ENCODE results near the gene CD3D. TPM values are rescaled to one million over a fixed set of nuclear protein-coding genes. Genes with fewer than 3 reads are reported as not detected.
A peak's percentile ranks its signal among the peaks of the same experiment; 100 is the strongest.

CD3D gene
- total RNA-seq, 2 experiments from 2014 or later, result 489 to 557 TPM

DNA sequence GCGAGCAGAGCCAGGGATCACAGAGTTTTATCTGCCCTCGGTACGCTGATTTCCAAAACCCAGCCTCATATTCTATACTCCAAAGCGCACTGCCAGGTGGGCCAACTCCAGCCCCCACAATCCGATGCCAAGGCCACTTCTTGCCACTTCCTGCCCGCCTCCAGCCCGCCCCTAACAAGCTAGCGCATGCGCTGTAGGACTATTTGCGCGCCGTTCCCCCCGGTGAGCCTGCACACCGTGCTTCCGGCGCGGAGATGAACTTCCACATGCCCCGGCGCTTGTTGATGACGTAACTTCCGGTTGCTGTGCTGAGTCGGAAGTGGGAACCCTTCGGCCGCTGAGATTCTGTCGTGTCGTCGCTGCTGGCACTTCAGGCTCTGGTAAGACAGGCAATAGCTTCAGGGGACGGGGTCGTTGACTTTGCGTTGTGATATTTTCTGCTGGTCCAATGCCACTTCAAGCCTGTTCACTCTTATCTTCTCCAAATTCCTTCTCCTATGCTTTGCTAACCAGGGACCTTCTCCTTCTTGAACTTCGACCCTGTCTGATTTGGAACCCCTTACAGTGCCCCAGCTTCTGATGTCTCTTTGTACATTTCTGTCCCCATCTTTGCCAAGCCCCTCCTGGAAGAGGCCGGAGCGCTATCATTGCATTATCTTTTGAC, 16.9 kb upstream of the CD3D start, which contains the start of gene UBE4A:
TSS of gene UBE4A (plus strand) at position 306 of the 664 bp plus-strand sequence. CDS start 5,481 bp downstream, outside the sequence.
- ChIA-PET CTCF (interaction anchor here (0.5 to 1.4 kb wide), 6 partner anchors 12 to 188 kb away, joined by 3 to 5 read pairs (median 4); partner anchors contain the start of gene CD3D), POLR2A (interaction anchor here (0.5 kb wide), 1 partner anchor 575 kb away, joined by 3 read pairs; no protein-coding TSS in a partner anchor)
- peak; percentile 98 for DNase-seq
- Mint-ChIP-seq H3K27ac (peak within 1 kb of the TSS; percentile 96), H3K4me1 (peaks cover 46% of the 10 kb centered on the region), H3K9me3 (no peaks in the 10 kb centered on the region), H3K36me3 (ENCODE audit: low read depth) (peaks cover 26% of the 10 kb centered on the region), H3K27me3 (no peaks in the 10 kb centered on the region), H3K4me3 (peak within 1 kb of the TSS; percentile 98)

DNA sequence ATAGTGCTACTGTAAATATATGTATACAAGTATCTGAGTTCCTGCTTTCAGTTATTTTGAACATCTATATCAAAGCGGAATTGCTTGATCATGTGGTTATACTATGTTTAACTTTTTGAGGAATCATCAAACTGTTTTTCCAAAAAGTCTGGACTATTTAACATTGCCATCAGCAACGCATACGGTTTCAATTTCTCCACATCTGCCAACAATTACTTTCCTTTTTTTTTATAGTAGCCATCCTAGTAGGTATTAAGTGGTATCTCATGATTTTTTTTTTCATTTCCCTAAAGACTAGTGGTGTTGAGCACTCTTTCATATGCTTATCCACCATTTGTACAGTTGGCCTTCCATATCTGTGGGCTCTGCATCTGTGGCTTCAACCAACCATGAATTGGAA, 15.6 kb upstream of the CD3D start:
- Mint-ChIP-seq H3K4me3 (no peak overlapping the region), H3K27me3 (no peaks in the 10 kb centered on the region), H3K27ac (no peak overlapping the region), H3K36me3 (ENCODE audit: low read depth) (peaks cover 29% of the 10 kb centered on the region), H3K4me1 (peaks cover 46% of the 10 kb centered on the region), H3K9me3 (no peaks in the 10 kb centered on the region)
- CTCF ChIA-PET, result interaction anchor here (1.6 kb wide), 1 partner anchor 19 kb away, joined by 3 read pairs; no protein-coding TSS in a partner anchor
- POLR2A ChIA-PET, result no interaction called here
- DNase-seq, result no peak

DNA sequence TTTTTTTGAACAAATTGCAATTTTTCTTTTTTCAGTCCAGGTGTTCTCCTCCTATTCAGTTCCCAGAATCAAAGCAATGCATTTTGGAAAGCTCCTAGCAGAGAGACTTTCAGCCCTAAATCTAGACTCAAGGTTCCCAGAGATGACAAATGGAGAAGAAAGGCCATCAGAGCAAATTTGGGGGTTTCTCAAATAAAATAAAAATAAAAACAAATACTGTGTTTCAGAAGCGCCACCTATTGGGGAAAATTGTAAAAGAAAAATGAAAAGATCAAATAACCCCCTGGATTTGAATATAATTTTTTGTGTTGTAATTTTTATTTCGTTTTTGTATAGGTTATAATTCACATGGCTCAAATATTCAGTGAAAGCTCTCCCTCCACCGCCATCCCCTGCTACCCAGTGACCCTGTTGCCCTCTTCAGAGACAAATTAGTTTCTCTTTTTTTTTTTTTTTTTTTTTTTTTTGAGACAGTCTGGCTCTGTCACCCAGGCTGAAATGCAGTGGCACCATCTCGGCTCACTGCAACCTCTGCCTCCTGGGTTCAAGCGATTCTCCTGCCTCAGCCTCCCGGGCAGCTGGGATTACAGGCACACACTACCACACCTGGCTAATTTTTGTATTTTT, 10.7 kb upstream of the CD3D start:
- peaks cover 55% of the 10 kb centered on the region for H3K36me3 Mint-ChIP-seq (ENCODE audit: low read depth)
- peaks cover 34% of the 10 kb centered on the region for H3K4me1 Mint-ChIP-seq
- H3K9me3 Mint-ChIP-seq, result no peaks in the 10 kb centered on the region
- peak overlapping the region; percentile 62 for H3K27ac Mint-ChIP-seq
- no peaks in the 10 kb centered on the region for H3K27me3 Mint-ChIP-seq
- CTCF ChIA-PET, result interaction anchor here (0.6 to 1.4 kb wide), 3 partner anchors 11 to 290 kb away, joined by 3 to 5 read pairs (median 3); no protein-coding TSS in a partner anchor
- no peak overlapping the region for H3K4me3 Mint-ChIP-seq
- DNase-seq, result peak; percentile 11
- POLR2A ChIA-PET, result no interaction called here

DNA sequence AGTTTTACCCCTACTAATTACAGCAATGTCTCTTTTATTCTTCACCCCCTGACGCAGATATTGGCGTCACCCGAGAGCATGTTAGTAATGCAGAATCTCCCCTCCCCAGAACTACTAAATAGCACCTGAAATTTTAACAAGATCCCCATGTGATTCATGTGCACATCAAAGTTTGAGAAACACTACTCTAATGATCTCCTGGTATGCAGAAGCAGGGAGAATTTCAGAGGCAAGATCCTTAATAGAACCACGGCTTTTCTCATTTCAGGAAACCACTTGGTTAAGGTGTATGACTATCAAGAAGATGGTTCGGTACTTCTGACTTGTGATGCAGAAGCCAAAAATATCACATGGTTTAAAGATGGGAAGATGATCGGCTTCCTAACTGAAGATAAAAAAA, 7.0 kb upstream of the CD3D start:
- ChIA-PET CTCF (no interaction called here), POLR2A (no interaction called here)
- H3K36me3 Mint-ChIP-seq (ENCODE audit: low read depth), result peaks cover 82% of the 10 kb centered on the region

DNA sequence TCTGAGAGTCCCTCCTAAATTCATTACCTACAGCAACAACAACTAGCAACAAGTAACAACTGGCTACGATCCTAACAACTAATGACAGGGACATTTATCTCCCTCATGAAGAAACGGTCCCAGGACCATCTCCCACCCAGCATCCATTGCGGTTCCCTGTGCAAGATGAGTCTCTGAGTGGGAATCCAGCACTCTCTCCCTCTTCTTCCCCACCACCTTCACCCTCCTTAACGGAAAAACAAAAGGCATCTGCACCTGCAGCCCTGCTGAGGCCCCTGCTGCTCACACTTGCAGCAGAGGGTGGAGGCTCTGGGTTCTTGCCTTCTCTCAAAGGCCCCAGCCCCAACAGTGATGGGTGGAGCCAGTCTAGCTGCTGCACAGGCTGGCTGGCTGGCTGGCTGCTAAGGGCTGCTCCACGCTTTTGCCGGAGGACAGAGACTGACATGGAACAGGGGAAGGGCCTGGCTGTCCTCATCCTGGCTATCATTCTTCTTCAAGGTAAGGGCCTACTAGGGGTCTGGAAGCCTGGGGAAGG, 1.5 kb upstream of the CD3D start, which contains the start of gene CD3G:
TSS of gene CD3G (plus strand) at position 364 of the 535 bp plus-strand sequence. CDS start at position 444, 80 bp downstream.
- H3K36me3 Mint-ChIP-seq (ENCODE audit: low read depth), result peaks cover 72% of the 10 kb centered on the region
- POLR2A ChIA-PET, result interaction anchor here (0.6 kb wide), 2 partner anchors 37 to 172 kb away, joined by 3 read pairs; no protein-coding TSS in a partner anchor

More for the DNA sequence above, 7.0 kb upstream of the CD3D start:
- Mint-ChIP-seq H3K27me3 (no peaks in the 10 kb centered on the region), H3K4me1 (peaks cover 59% of the 10 kb centered on the region), H3K27ac (peak overlapping the region; percentile 51), H3K4me3 (no peak overlapping the region), H3K9me3 (no peaks in the 10 kb centered on the region)
- DNase-seq, result no peak

DNA sequence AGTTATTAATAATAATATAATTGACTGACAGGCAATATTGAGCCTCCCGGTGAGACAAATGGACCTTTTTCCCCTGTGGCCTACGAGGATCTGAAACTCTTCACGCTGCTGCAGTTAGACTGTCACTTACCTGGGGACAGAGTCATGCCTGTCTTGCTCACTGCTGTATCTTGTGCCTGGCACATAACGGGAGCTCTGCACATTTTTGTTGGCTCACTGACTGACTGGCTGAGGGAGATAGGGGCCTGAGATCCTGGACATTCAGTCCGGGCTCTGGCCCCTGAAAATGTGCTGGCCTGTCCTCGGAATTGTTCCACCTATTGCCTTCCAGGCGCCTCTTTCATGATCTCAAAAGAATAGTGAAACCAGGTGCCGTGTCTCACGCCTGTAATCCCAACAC, 743 bp upstream of the CD3D start:
- DNase-seq, result no peak
- peaks cover 72% of the 10 kb centered on the region for H3K36me3 Mint-ChIP-seq (ENCODE audit: low read depth)
- ChIA-PET POLR2A (interaction anchor here (1.3 to 2.2 kb wide), 2 partner anchors 32 to 38 kb away, joined by 4 to 17 read pairs; partner anchors contain the start of gene CD3E), CTCF (interaction anchor here (0.8 to 5.6 kb wide), 8 partner anchors 22 to 145 kb away, joined by 3 to 24 read pairs (median 4); partner anchors contain the start of genes CD3E and JAML)
- peaks cover 63% of the 10 kb centered on the region for H3K4me1 Mint-ChIP-seq
- peak overlapping the region; percentile 94 for H3K4me3 Mint-ChIP-seq
- H3K9me3 Mint-ChIP-seq, result no peaks in the 10 kb centered on the region
- H3K27ac Mint-ChIP-seq, result peak overlapping the region; percentile 98
- H3K27me3 Mint-ChIP-seq, result no peaks in the 10 kb centered on the region

More for the DNA sequence above, 1.5 kb upstream of the CD3D start, which contains the start of gene CD3G:
- no peaks in the 10 kb centered on the region for H3K9me3 Mint-ChIP-seq
- peaks cover 63% of the 10 kb centered on the region for H3K4me1 Mint-ChIP-seq
- peak; percentile 86 for DNase-seq
- peak within 1 kb of the TSS; percentile 98 for H3K27ac Mint-ChIP-seq
- H3K4me3 Mint-ChIP-seq, result peak within 1 kb of the TSS; percentile 94
- no peaks in the 10 kb centered on the region for H3K27me3 Mint-ChIP-seq
- CTCF ChIA-PET, result interaction anchor here (1.1 to 5.6 kb wide), 3 partner anchors 22 to 145 kb away, joined by 3 to 24 read pairs (median 4); no protein-coding TSS in a partner anchor

DNA sequence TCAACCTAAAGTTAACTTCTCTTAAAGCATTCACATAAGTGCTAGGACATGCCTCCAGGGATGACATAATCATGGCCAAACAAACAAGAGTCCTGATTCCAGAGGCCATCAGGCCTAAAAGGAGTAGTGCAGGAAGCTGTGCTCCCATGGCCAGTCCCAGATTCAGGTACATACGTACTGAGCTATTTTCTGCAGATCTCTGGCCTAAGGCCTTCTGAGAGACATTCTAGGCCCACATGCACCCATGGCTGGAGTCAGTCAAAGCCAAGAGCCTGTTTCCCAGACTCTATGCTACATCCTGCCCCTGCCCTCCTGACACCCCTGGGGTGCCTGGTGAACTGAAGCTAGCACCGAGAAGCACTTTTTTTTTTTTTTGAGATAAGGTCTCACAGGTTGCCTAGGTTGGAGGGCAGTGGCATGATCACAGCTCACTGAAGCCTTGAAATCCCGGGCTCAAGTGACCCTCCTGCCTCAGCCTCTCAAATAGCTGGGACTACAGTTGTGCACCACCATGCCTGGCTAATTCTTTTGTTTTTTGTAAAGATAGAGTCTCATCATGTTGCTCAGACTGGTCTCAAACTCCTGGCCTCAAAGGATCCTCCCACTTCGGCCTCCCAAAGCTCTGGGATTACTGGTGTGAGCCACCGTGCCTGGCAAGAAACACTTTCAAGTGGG, 553 bp downstream of the CD3D start:
- Mint-ChIP-seq H3K4me1 (peaks cover 59% of the 10 kb centered on the region), H3K27ac (peak overlapping the region; percentile 98), H3K27me3 (no peaks in the 10 kb centered on the region), H3K4me3 (peak overlapping the region; percentile 94), H3K36me3 (ENCODE audit: low read depth) (peaks cover 71% of the 10 kb centered on the region), H3K9me3 (no peaks in the 10 kb centered on the region)
- ChIA-PET CTCF (interaction anchor here (0.6 to 5.6 kb wide), 14 partner anchors 18 to 147 kb away, joined by 3 to 24 read pairs (median 4); partner anchors contain the start of genes CD3E, JAML and UBE4A), POLR2A (interaction anchor here (1.3 to 2.2 kb wide), 2 partner anchors 30 to 37 kb away, joined by 4 to 17 read pairs; partner anchors contain the start of gene CD3E)
- no peak for DNase-seq

DNA sequence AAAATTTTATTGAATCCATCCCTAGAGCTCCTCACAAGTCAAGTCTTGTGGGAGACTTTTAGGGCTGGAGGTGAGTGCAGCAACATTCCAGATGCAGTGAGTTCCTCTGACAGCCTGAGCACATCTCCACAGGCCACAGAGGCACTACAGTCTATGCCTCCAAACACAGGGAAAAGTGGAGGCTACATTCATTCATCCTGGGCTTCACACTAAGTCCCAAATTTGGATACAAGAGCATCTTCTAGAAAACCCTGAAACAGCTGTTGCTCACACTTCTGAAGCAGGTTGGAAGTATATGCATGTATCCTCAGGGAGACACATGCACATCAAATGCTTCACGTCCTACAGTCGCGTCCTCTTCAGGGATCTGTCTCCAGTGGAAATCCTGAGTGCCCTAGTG, 1.2 kb downstream of the CD3D start:
- H3K27ac Mint-ChIP-seq, result peak overlapping the region; percentile 98
- no peaks in the 10 kb centered on the region for H3K27me3 Mint-ChIP-seq
- peaks cover 71% of the 10 kb centered on the region for H3K36me3 Mint-ChIP-seq (ENCODE audit: low read depth)
- CTCF ChIA-PET, result interaction anchor here (0.6 to 5.6 kb wide), 6 partner anchors 28 to 143 kb away, joined by 3 to 24 read pairs (median 6); partner anchors contain the start of gene JAML
- no peaks in the 10 kb centered on the region for H3K9me3 Mint-ChIP-seq
- POLR2A ChIA-PET, result interaction anchor here (2.2 kb wide), 1 partner anchor 36 kb away, joined by 17 read pairs; the partner anchor contains the start of gene CD3E
- DNase-seq, result no peak
- peaks cover 57% of the 10 kb centered on the region for H3K4me1 Mint-ChIP-seq
- H3K4me3 Mint-ChIP-seq, result peak overlapping the region; percentile 94

DNA sequence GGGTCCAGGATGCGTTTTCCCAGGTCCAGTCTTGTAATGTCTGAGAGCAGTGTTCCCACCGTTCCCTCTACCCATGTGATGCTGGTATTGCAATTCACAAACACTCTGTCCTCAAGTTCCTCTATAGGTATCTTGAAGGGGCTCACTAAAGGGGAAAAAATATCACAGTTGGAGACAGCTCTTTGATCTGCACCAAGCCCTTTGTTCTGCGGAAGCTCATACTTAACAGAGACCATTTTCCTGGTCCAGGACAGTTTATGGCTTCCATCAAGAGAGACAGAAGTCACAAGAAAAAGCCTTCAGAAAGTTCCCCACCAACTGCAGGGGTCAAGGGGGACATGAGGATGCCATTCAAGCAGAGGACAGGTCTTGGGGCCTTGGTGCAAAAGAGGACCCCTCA, 2.1 kb downstream of the CD3D start:
- no peaks in the 10 kb centered on the region for H3K9me3 Mint-ChIP-seq
- H3K4me3 Mint-ChIP-seq, result peak overlapping the region; percentile 94
- H3K4me1 Mint-ChIP-seq, result peaks cover 55% of the 10 kb centered on the region
- H3K27ac Mint-ChIP-seq, result peak overlapping the region; percentile 98
- POLR2A ChIA-PET, result no interaction called here
- H3K36me3 Mint-ChIP-seq (ENCODE audit: low read depth), result peaks cover 65% of the 10 kb centered on the region
- DNase-seq, result no peak
- no peaks in the 10 kb centered on the region for H3K27me3 Mint-ChIP-seq
- CTCF ChIA-PET, result interaction anchor here (0.5 to 5.6 kb wide), 6 partner anchors 32 to 185 kb away, joined by 3 to 24 read pairs (median 6); no protein-coding TSS in a partner anchor

DNA sequence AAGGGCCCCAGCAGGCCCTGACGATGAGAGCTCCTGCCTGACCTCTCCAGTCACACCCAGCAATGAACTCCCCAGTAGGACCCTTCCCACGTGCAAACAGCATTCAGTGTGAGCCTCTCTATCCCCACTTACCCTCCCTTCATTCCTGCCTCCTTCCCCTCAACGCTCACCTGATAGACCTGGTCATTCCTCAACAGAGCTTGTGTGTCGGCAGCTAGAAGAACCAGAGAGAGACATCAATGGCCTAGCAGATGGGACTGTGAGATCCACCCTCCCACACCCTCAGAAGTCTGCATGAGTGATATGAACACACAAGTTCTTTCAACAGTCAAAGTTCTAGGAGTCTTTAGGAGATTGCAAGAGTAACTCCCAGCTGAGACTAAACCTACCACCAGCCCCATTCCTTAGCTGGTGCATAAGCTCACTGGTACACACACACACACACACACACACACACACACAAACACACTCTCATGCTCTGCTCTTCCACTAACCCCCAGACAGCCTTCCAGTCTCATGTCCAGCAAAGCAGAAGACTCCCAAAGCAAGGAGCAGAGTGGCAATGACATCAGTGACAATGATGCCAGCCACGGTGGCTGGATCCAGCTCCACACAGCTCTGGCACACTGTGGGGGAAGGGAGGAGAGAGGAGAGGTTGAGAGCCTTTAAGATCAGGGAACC, 3.1 kb downstream of the CD3D start:
- H3K4me1 Mint-ChIP-seq, result peaks cover 61% of the 10 kb centered on the region
- peak overlapping the region; percentile 94 for H3K4me3 Mint-ChIP-seq
- DNase-seq, result no peak

DNA sequence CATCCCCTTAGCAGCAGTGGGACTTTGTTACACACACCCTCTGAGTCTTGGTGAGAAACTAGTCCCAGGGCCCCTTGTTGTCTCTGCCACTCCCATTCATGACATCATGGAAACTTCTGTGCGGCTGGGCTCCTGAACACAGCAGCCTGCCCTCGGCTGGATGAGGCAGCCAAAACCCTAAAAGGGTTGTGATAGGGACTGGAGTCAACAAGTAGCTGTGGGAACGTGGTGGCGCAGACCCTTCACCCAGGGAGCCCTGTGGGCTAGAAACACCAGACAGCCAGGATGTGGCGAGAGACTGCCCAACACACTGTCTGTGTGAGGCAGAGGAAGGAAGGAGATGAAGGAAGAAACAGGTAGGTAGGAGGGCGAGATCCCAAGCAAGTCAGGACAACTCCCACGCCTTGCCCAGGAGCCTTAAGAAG, 3.9 kb downstream of the CD3D start:
- no peaks in the 10 kb centered on the region for H3K9me3 Mint-ChIP-seq
- POLR2A ChIA-PET, result no interaction called here
- CTCF ChIA-PET, result interaction anchor here (0.6 to 2.6 kb wide), 9 partner anchors 12 to 686 kb away, joined by 3 to 8 read pairs (median 5); no protein-coding TSS in a partner anchor
- no peaks in the 10 kb centered on the region for H3K27me3 Mint-ChIP-seq
- DNase-seq, result peak; percentile 95
- H3K36me3 Mint-ChIP-seq (ENCODE audit: low read depth), result peaks cover 60% of the 10 kb centered on the region
- H3K4me1 Mint-ChIP-seq, result peaks cover 61% of the 10 kb centered on the region
- peak overlapping the region; percentile 94 for H3K4me3 Mint-ChIP-seq
- H3K27ac Mint-ChIP-seq, result peak overlapping the region; percentile 98

More for the DNA sequence above, 3.1 kb downstream of the CD3D start:
- POLR2A ChIA-PET, result no interaction called here
- CTCF ChIA-PET, result interaction anchor here (0.6 to 5.6 kb wide), 9 partner anchors 13 to 168 kb away, joined by 3 to 24 read pairs (median 4); no protein-coding TSS in a partner anchor
- Mint-ChIP-seq H3K27me3 (no peaks in the 10 kb centered on the region), H3K27ac (peak overlapping the region; percentile 98), H3K9me3 (no peaks in the 10 kb centered on the region), H3K36me3 (ENCODE audit: low read depth) (peaks cover 60% of the 10 kb centered on the region)

Measured in activated CD4-positive, alpha-beta T cell treated with anti-CD3 and anti-CD28 coated beads, Interleukin-2, amount 10 ng/mL, durations not matched to agents 7 days and 5 days (primary cell).